Measurements from ENCODE around the gene LTB4R. TPM values are rescaled to one million over a fixed set of nuclear protein-coding genes. Genes with fewer than 3 reads are reported as not detected.
A peak's percentile ranks its signal among the peaks of the same experiment; 100 is the strongest.

The LTB4R gene
- polyA plus RNA-seq, 1 donor from 2014 or later, result 4.3 TPM

DNA sequence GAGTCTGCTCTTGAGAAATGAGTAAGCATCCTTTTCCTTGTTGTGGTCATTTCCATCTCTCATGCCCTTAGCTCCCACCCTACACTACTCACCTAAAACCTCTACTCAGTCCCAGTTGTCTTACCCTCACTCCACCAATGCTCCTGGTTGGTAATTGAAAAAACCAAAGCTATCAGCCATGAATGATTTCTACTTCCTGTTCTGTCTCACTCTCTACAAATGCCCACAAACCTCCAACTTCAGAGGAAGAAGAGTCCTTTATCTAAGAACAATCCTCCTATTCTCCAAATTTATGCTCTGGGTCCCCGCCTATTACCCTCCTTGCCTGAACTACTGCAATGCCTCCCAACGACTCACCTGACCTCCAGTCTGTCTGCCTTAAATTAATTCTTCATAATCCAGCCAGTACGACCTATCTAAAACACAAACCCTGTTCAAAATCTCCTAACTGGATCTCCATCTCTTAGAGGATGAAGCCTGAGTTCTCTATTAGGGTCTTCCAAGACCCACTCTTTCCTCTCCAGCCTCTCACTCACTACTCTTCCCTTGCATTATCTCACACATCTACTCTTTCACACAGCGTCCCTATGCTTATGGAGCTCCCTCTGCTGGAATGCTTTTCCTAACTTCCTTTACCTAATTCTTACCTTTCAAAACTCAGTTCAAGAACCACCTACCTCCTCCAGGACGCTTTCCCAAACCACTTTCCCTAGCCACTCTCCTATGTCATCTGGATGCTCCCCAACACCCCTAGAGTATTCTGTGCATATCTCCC, 13.9 kb upstream of the LTB4R start:
- no peak overlapping the region for H3K9ac ChIP-seq (ENCODE audit: low read length)
- H3K9me2 ChIP-seq (ENCODE audit: insufficient read depth, low read length), result no peaks in the 10 kb centered on the region
- H4K20me1 ChIP-seq (ENCODE audit: insufficient read depth), result no peaks in the 10 kb centered on the region
- no peak overlapping the region for H3K4me2 ChIP-seq (ENCODE audit: low read length)
- no peaks in the 10 kb centered on the region for H3F3A ChIP-seq (ENCODE audit: insufficient read depth, low read length, poor library complexity, severe bottlenecking)
- no peak overlapping the region for H2AFZ ChIP-seq (ENCODE audit: low read depth, low read length)
- no peaks in the 10 kb centered on the region for H3K9me3 ChIP-seq (ENCODE audit: low read length)
- H3K4me3 ChIP-seq (ENCODE audit: low read length), result no peak overlapping the region
- H3K79me2 ChIP-seq (replicated peaks; ENCODE audit: insufficient read depth, low read length), result no peaks in the 10 kb centered on the region
- no peaks in the 10 kb centered on the region for H3K27me3 ChIP-seq (ENCODE audit: insufficient read depth, low read depth, low read length)
- H3K27ac ChIP-seq (ENCODE audit: low read length), result no peak overlapping the region
- TF ChIP-seq EZH2 (IDR thresholded peaks at IDR 0.05; ENCODE audit: borderline replicate concordance, insufficient read depth, low read length, poor library complexity, severe bottlenecking) (no peak), RAD21 (conservative IDR thresholded peaks at IDR 0.05) (peak; percentile 29), CTCF (IDR thresholded peaks at IDR 0.05; ENCODE audit: poor library complexity, severe bottlenecking) (peak; percentile 61), SMC3 (conservative IDR thresholded peaks at IDR 0.05; ENCODE audit: poor library complexity) (peak; percentile 60)
- no peaks in the 10 kb centered on the region for H3K36me3 ChIP-seq (ENCODE audit: insufficient read depth, low read length)

DNA sequence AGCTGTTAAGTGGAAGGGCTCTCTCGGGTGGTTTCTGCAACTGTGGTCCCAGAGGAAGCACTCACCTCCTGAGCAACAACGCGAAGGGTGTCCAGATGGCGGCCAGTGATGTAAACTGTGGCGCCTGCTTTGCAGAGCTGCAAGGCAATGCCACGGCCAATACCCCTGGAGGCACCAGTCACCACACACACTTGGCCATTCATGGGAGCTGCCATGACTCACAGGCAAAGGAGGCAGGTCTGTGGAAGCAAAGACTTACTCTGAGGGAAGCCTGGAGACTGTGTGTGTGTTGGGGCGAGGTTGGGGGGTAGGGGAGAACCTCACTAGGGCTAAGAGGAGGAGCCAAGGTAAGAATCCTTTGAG, 12.4 kb upstream of the LTB4R start:
- no peaks in the 10 kb centered on the region for H4K20me1 ChIP-seq (ENCODE audit: insufficient read depth)
- H3K27me3 ChIP-seq (ENCODE audit: insufficient read depth, low read depth, low read length), result no peaks in the 10 kb centered on the region
- H3K9me2 ChIP-seq (ENCODE audit: insufficient read depth, low read length), result no peaks in the 10 kb centered on the region
- H3K36me3 ChIP-seq (ENCODE audit: insufficient read depth, low read length), result no peaks in the 10 kb centered on the region
- H3K4me3 ChIP-seq (ENCODE audit: low read length), result peak overlapping the region; percentile 97
- no peaks in the 10 kb centered on the region for H3F3A ChIP-seq (ENCODE audit: insufficient read depth, low read length, poor library complexity, severe bottlenecking)
- TF ChIP-seq CTCF (IDR thresholded peaks at IDR 0.05; ENCODE audit: poor library complexity, severe bottlenecking), result no peak
- no peak for TF ChIP-seq EZH2 (IDR thresholded peaks at IDR 0.05; ENCODE audit: borderline replicate concordance, insufficient read depth, low read length, poor library complexity, severe bottlenecking)
- TF ChIP-seq POLR2AphosphoS5 (IDR thresholded peaks at IDR 0.05), result no peak
- TF ChIP-seq REST (IDR thresholded peaks at IDR 0.05; ENCODE audit: borderline replicate concordance), result no peak
- no peak for TF ChIP-seq SMC3 (conservative IDR thresholded peaks at IDR 0.05; ENCODE audit: poor library complexity)
- no peak for TF ChIP-seq TAF1 (IDR thresholded peaks at IDR 0.05; ENCODE audit: low read depth)
- TF ChIP-seq MXI1 (conservative IDR thresholded peaks at IDR 0.05; ENCODE audit: poor library complexity, severe bottlenecking), result no peak
- no peak for TF ChIP-seq EP300 (conservative IDR thresholded peaks at IDR 0.05; ENCODE audit: poor library complexity, severe bottlenecking)
- no peak for TF ChIP-seq RAD21 (conservative IDR thresholded peaks at IDR 0.05)
- peak overlapping the region; percentile 91 for H2AFZ ChIP-seq (ENCODE audit: low read depth, low read length)
- H3K9ac ChIP-seq (ENCODE audit: low read length), result peak overlapping the region; percentile 70
- H3K4me2 ChIP-seq (ENCODE audit: low read length), result peak overlapping the region; percentile 95
- no peaks in the 10 kb centered on the region for H3K79me2 ChIP-seq (replicated peaks; ENCODE audit: insufficient read depth, low read length)
- H3K27ac ChIP-seq (ENCODE audit: low read length), result no peak overlapping the region
- no peaks in the 10 kb centered on the region for H3K9me3 ChIP-seq (ENCODE audit: low read length)
